Type B pancreatic cell (in vitro differentiated cells): Measurements from ENCODE around the gene SLC2A13. TPM values are rescaled to one million over a fixed set of nuclear protein-coding genes. Genes with fewer than 3 reads are reported as not detected.
"Not testable (repeated sequence)": the region's sequence is repeated elsewhere in the genome, so short reads cannot be mapped to it uniquely, and the experiment has no call there.

Experiments used
- DNase-seq: peaks from one replicate; pipeline ENCODE4 v3.0.0; 2021; ENCODE audit warnings: mixed read lengths; ENCODE audit not compliant: unreplicated experiment; ENCODE audit errors: extremely low spot score
- H3K27ac Mint-ChIP-seq: 2 replicates; pipeline ENCODE4 v1.8.0; 2021; ENCODE audit warnings: mild to moderate bottlenecking, mixed read lengths
- H3K27me3 Mint-ChIP-seq: 2 replicates; pipeline ENCODE4 v1.8.0; 2021; ENCODE audit warnings: mixed read lengths
- H3K36me3 Mint-ChIP-seq: 2 replicates; pipeline ENCODE4 v1.8.0; 2021; ENCODE audit warnings: mixed read lengths
- H3K4me1 Mint-ChIP-seq: one replicate; pipeline ENCODE4 v1.8.0; 2021; ENCODE audit warnings: mixed read lengths; ENCODE audit not compliant: unreplicated experiment
- H3K4me3 Mint-ChIP-seq: 2 replicates; pipeline ENCODE4 v1.8.0; 2021; ENCODE audit warnings: mild to moderate bottlenecking, mixed read lengths
- H3K9me3 Mint-ChIP-seq: 2 replicates; pipeline ENCODE4 v1.8.0; 2021; ENCODE audit warnings: mixed read lengths
- total RNA-seq: library from RNA; stranded (reverse); gene quantifications from 2 replicates; pipeline ENCODE4 v1.2.1, GENCODE V29; 2021; ENCODE audit warnings: low replicate concordance
- TF ChIP-seq, protein P1 (sequence below): fragments of 200-600 bp; sonication (generic); conservative IDR thresholded peaks from 2 replicates; pipeline ENCODE4 v1.5.0; 2021; ENCODE audit warnings: antibody characterized with exemption, mild to moderate bottlenecking

The SLC2A13 gene
- total RNA-seq, 1 donor from 2014 or later = 7.1 TPM

- H3K27me3 Mint-ChIP-seq = no peaks in the 10 kb centered on the region
- no peaks in the 10 kb centered on the region for H3K36me3 Mint-ChIP-seq
- DNase-seq = no peak
- no peaks in the 10 kb centered on the region for H3K4me1 Mint-ChIP-seq
- no peak overlapping the region for H3K27ac Mint-ChIP-seq
- no peaks in the 10 kb centered on the region for H3K9me3 Mint-ChIP-seq
- TF ChIP-seq, protein P1, sequence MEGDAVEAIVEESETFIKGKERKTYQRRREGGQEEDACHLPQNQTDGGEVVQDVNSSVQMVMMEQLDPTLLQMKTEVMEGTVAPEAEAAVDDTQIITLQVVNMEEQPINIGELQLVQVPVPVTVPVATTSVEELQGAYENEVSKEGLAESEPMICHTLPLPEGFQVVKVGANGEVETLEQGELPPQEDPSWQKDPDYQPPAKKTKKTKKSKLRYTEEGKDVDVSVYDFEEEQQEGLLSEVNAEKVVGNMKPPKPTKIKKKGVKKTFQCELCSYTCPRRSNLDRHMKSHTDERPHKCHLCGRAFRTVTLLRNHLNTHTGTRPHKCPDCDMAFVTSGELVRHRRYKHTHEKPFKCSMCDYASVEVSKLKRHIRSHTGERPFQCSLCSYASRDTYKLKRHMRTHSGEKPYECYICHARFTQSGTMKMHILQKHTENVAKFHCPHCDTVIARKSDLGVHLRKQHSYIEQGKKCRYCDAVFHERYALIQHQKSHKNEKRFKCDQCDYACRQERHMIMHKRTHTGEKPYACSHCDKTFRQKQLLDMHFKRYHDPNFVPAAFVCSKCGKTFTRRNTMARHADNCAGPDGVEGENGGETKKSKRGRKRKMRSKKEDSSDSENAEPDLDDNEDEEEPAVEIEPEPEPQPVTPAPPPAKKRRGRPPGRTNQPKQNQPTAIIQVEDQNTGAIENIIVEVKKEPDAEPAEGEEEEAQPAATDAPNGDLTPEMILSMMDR = no peak
- H3K4me3 Mint-ChIP-seq = no peak overlapping the region
Measured at GRCh38 chr12:39816671-39817185, 289.2 kb downstream of the SLC2A13 start.

DNA sequence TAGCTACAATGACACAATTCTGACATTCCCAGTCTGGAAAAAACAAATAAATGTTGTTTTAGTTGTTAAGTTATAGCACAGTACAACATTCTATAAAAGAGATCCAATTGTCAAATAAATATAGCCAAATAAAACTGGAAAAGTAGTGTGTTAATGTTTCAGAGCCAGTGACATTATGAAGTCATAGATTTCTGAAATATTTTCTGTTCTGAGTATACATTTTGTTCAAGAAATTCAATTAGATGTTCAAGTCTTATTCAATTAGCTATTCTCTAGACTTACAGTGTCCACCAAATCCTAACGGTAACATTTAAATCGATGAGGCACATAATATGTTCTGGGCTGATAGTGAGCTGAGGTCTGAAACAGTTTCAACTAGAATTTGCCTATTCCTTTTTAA lies 290.1 kb downstream of the SLC2A13 start:
- TF ChIP-seq, protein P1 = no peak
- no peak for DNase-seq
- H3K4me3 Mint-ChIP-seq = no peak overlapping the region
- H3K36me3 Mint-ChIP-seq = no peaks in the 10 kb centered on the region
- H3K27ac Mint-ChIP-seq = no peak overlapping the region
- H3K27me3 Mint-ChIP-seq = no peaks in the 10 kb centered on the region
- no peaks in the 10 kb centered on the region for H3K4me1 Mint-ChIP-seq
- H3K9me3 Mint-ChIP-seq = peaks cover 2% of the 10 kb centered on the region

GRCh38 chr12:39814626-39815025 lies 291.3 kb downstream of the SLC2A13 start:
- no peak overlapping the region for H3K4me3 Mint-ChIP-seq
- no peaks in the 10 kb centered on the region for H3K36me3 Mint-ChIP-seq

GRCh38 chr12:39813776-39814175 lies 292.1 kb downstream of the SLC2A13 start:
- DNase-seq = no peak
- no peaks in the 10 kb centered on the region for H3K27me3 Mint-ChIP-seq
- TF ChIP-seq, protein P1 = no peak
- H3K9me3 Mint-ChIP-seq = peaks cover 7% of the 10 kb centered on the region
- no peak overlapping the region for H3K4me3 Mint-ChIP-seq
- no peaks in the 10 kb centered on the region for H3K4me1 Mint-ChIP-seq
- H3K36me3 Mint-ChIP-seq = no peaks in the 10 kb centered on the region
- no peak overlapping the region for H3K27ac Mint-ChIP-seq

More at GRCh38 chr12:39814626-39815025, 291.3 kb downstream of the SLC2A13 start:
- Mint-ChIP-seq H3K4me1 (no peaks in the 10 kb centered on the region), H3K27ac (no peak overlapping the region), H3K27me3 (no peaks in the 10 kb centered on the region), H3K9me3 (peaks cover 7% of the 10 kb centered on the region)
- TF ChIP-seq, protein P1 = no peak
- DNase-seq = no peak

- not testable (repeated sequence) for H3K36me3 Mint-ChIP-seq, H3K27me3 Mint-ChIP-seq, H3K4me1 Mint-ChIP-seq, DNase-seq, H3K27ac Mint-ChIP-seq, H3K4me3 Mint-ChIP-seq, H3K9me3 Mint-ChIP-seq
Measured at GRCh38 chr12:39812456-39812855, 293.4 kb downstream of the SLC2A13 start.

DNA sequence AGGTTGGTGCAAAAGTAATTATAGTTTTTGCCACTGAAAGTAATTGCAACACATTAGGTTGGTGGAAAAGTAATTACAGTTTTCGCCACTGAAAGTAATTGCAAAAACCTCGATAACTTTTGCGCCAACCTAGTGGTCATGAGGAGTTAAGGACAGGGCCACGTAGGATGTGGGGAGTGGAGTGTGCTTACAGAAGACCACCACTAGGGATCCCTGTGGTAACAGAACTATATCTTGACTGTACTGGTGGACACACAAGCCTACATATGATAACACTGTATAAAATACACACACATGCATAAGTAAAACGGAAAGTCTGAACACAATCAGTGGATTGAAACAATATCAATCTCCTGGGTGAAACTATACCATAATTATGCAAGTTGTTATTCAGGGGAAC lies 298.8 kb downstream of the SLC2A13 start:
- Mint-ChIP-seq H3K4me1 (peaks cover 6% of the 10 kb centered on the region), H3K27me3 (no peaks in the 10 kb centered on the region), H3K9me3 (peaks cover 7% of the 10 kb centered on the region), H3K4me3 (no peak overlapping the region), H3K36me3 (no peaks in the 10 kb centered on the region), H3K27ac (no peak overlapping the region)
- no peak for DNase-seq
- TF ChIP-seq, protein P1 = peak; percentile 65
